ENCODE data around the gene USP4.

Gene USP4

DNA sequence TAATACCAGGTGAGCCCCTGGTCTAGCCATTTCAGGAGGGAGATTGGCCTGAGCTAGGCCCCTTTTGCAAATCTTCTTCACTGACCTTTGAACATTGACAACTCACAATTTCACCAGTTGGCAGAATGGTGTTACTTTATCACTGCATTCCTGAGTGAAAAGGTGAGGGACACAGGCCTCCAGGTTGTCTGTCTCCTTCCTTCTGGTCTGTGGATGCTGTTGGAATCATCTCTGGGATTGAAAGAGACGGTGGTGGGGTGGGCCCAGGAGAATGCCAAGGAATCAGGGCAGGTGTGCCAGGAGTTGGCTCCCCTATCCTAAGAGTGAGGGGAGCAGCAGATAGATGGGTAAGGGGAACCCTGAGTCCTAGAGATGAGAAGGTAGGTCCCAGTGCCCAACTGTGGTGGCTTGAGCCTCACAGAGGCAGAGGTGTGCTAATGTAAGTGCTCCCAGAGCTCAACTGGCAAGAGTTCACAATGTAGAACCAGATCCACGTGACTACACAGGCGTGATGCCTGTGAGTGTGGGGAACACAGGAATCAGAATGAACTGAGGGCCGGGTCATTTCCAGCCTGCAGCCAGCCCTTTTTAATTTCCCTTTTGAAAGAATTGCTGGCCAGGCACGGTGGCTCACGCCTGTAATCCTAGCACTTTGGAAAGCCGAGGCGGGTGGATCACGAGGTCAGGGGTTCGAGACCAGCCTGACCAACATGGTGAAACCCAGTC is 74.0 kb downstream of the USP4 start:
- no peak overlapping the region for H3K4me3 ChIP-seq (replicated peaks; ENCODE audit: insufficient read depth, low read length)
- TF ChIP-seq REST (IDR thresholded peaks at IDR 0.05; ENCODE audit: insufficient replicate concordance, low read depth): no peak
- TF ChIP-seq, protein P1, sequence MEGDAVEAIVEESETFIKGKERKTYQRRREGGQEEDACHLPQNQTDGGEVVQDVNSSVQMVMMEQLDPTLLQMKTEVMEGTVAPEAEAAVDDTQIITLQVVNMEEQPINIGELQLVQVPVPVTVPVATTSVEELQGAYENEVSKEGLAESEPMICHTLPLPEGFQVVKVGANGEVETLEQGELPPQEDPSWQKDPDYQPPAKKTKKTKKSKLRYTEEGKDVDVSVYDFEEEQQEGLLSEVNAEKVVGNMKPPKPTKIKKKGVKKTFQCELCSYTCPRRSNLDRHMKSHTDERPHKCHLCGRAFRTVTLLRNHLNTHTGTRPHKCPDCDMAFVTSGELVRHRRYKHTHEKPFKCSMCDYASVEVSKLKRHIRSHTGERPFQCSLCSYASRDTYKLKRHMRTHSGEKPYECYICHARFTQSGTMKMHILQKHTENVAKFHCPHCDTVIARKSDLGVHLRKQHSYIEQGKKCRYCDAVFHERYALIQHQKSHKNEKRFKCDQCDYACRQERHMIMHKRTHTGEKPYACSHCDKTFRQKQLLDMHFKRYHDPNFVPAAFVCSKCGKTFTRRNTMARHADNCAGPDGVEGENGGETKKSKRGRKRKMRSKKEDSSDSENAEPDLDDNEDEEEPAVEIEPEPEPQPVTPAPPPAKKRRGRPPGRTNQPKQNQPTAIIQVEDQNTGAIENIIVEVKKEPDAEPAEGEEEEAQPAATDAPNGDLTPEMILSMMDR (IDR thresholded peaks at IDR 0.05; ENCODE audit: insufficient read depth, low read length): no peak
- no peak for TF ChIP-seq GABPA (IDR thresholded peaks at IDR 0.05; ENCODE audit: low read depth)
- no peak for TF ChIP-seq POLR2AphosphoS5 (IDR thresholded peaks at IDR 0.05; ENCODE audit: low read depth)
- no peak for TF ChIP-seq SPI1 (IDR thresholded peaks at IDR 0.05; ENCODE audit: borderline replicate concordance, low read depth)
- no peaks in the 10 kb centered on the region for H3K27me3 ChIP-seq (ENCODE audit: insufficient read depth, poor library complexity, severe bottlenecking)
- H3K27ac ChIP-seq (replicated peaks): no peak overlapping the region
- DNase-seq (ENCODE audit: low read depth in 1 of 2, low spot score in 1 of 2): no peak

DNA sequence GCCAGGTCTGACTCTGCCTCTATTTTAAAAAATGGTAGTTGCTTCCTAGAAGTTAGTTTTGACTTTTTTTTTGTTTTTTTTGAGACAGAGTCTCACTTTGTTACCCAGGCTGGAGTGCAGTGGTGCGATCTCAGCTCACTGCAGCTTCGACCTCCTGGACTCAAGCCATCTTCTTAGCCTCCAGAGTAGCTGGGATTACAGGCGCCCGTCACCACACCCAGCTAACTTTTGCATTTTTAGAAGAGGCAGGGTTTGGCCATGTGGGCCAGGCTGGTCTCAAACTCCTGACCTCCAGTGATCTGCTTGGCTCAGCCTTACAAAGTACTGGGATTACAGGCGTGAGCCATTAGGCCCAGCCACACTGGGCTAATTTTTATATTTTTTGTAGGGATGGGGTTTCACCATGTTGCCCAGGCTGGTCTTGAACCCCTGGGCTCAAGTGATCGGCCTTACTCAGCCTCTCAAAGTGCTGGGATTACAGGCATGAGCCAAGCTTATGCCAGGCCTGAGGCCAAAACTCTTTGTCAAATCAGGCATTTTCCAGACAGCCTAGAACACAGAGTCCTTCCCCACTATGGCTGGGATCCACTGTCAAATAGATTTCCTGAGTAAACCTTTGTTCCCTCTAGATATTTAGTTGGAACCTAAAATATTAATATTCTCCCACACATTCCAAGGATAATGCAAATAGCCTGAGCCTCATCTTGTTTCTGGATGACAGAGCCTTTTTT is 76.5 kb downstream of the USP4 start:
- H3K4me3 ChIP-seq (replicated peaks; ENCODE audit: insufficient read depth, low read length): no peak overlapping the region
- TF ChIP-seq REST (IDR thresholded peaks at IDR 0.05; ENCODE audit: insufficient replicate concordance, low read depth) (no peak), GABPA (IDR thresholded peaks at IDR 0.05; ENCODE audit: low read depth) (no peak), SPI1 (IDR thresholded peaks at IDR 0.05; ENCODE audit: borderline replicate concordance, low read depth) (no peak), POLR2AphosphoS5 (IDR thresholded peaks at IDR 0.05; ENCODE audit: low read depth) (no peak)
- TF ChIP-seq, protein P1 (IDR thresholded peaks at IDR 0.05; ENCODE audit: insufficient read depth, low read length): no peak
- no peak overlapping the region for H3K27ac ChIP-seq (replicated peaks)
- no peaks in the 10 kb centered on the region for H3K27me3 ChIP-seq (ENCODE audit: insufficient read depth, poor library complexity, severe bottlenecking)
- no peak for DNase-seq (ENCODE audit: low read depth in 1 of 2, low spot score in 1 of 2)

DNA sequence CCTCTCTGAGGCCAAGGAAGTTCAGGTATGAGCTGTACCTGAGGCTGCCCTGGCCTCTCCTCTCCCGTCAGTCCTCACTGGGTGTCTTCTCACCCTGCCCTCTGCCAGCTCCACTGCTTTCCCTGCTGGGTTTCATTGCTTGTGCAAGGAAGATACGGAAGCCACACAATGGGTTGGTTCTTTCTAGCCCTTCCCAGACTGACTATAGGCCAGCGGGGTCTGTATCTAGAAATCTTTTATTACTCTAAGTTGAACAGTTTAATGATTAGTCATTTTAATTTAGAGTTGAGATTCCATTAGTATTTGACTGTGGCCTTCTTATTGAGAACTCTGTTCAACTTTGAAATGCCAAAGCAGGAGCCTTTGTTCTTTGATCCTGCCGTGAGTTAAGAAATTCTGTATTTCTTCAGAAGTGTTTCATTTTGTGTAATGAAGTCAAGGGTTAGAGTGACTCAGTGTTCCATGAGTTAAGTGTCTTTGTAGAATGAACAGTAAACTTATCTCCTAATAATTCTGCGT is 79.0 kb downstream of the USP4 start:
- DNase-seq (ENCODE audit: low read depth in 1 of 2, low spot score in 1 of 2): no peak
- TF ChIP-seq POLR2AphosphoS5 (IDR thresholded peaks at IDR 0.05; ENCODE audit: low read depth) (no peak), SPI1 (IDR thresholded peaks at IDR 0.05; ENCODE audit: borderline replicate concordance, low read depth) (no peak), REST (IDR thresholded peaks at IDR 0.05; ENCODE audit: insufficient replicate concordance, low read depth) (no peak), GABPA (IDR thresholded peaks at IDR 0.05; ENCODE audit: low read depth) (no peak)
- TF ChIP-seq, protein P1 (IDR thresholded peaks at IDR 0.05; ENCODE audit: insufficient read depth, low read length): no peak
- Histone ChIP-seq H3K4me3 (replicated peaks; ENCODE audit: insufficient read depth, low read length) (no peak overlapping the region), H3K27ac (replicated peaks) (no peak overlapping the region), H3K27me3 (ENCODE audit: insufficient read depth, poor library complexity, severe bottlenecking) (no peaks in the 10 kb centered on the region)

Measured in HL-60 (cell line).